NCI-H748 treated with DMSO at 0.1 percent for 48 hours (cell line): ENCODE results near the gene USP3.

Experiments
- DNase-seq: peaks from one replicate; lab custom pipeline; 2025; lab: John Stamatoyannopoulos, UW

Gene USP3

DNA sequence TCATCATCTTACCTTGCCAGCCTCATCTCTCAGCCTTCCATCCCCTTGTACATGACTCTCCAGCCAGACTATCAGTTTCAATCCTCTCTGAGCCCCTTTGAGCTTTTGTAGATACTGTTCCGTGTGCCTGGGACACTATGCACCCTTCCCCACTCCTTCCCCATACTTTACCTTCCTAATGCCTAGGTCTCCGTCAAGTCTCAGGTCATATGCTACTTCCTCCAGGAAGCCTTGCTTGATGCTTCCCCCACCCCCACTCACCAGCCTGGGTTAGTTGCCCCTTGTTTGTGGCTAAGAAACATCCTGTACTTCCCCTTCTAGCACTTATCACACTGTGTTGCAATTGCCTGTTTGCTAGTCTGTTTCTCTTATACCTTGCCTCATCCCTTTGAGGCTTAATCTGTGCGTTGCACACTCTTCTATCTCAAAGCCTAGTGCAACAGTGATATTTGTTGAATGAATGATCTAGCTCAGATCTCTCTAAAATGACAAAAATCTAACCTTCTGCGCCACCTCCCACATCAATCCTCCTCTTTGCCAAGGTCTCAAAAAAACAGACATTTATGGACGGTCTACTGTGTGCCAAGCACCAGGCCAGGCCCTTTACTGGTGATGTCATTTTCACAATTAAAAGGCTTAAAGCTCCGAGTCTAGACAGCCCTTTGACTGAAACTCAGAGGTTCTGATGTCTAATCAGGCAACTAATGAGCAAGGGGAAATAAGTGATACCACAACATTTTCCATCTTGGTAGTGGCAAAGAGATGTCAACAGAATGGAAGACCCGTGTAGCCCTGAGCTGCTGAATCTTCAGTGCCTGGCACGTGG lies 6.5 kb upstream of the USP3 start:
- no peak for DNase-seq

DNA sequence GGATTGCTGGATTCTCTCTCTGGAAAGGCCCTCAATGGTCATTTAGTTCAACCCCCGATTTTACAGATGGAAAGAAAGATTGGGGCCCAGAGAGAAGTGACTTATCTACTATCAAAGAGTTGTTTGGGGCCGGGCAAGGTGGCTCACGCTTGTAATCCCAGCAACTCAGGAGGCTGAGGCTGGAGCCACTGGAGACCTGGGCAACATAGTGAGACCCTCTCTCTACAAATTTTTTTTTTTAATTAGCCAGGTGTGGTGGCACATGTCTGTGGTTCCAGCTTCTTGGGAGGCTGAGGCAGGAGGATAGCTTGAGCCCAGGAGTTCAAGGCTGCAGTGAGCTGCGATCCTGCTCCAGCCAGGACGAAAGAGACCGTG lies 5.2 kb upstream of the USP3 start:
- no peak for DNase-seq

DNA sequence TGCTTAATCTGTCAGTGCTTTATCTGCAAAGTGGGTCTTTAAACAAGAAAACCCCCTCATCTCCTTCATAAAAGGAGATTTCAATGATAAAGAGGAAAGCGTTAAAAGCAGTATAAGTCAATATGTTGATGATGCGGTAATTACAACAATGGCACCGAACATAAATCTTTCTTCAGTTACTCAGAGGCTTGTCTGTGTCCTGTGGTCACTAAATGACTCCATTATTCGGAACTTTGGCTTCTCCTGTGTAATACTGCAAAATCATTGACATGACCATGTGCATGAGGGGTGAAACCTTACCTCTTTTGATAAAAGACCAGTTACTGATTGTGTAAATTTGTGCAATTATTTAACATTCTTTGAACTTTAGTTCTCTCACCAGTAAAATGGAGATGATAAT lies 4.8 kb upstream of the USP3 start:
- no peak for DNase-seq

DNA sequence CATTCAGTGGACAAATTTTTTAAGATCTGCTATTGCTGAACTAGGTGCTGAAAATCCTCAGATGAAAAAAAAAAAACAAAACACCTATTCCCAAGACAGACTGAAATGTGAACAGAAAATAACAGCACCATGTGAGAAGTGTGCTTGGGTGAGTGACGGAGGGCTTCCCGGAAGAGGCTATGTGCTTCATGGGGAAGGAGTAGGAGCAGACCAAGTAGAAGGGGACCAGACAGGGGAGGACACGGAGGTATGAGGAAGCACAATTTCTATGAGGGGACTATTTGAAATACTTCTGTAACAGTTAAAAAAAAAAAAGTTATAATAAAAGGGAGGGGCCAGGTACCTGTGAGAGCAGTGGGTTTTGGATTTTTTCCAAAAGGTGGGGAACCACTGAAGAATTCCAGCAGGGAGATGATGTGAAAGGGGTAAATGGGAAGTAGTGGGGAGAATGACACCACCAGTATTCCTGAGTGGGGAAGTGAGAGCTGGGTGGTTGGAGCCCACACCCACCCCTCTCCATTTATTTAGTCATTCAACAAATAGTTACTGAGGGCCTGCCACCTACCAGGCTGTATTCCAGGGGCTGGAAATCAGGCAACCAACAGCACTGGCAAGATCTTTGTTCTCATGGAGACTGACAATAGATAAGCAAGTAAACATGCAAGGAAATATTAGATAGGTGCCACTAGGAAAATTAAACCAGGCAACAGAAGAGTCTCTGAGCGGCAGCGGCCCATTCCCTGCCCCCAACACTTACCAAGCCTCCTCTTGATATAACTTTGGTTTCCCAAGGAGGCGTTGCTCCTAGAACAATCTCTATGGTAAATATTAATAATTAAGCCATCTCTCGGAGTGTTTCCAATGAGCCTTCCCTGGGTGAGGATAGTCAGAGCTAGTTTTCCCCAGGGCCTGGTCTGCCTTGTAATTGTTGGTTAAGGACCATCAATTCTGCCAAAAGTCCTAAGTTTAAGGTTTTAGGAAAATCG lies 3.8 kb upstream of the USP3 start:
- DNase-seq = no peak

DNA sequence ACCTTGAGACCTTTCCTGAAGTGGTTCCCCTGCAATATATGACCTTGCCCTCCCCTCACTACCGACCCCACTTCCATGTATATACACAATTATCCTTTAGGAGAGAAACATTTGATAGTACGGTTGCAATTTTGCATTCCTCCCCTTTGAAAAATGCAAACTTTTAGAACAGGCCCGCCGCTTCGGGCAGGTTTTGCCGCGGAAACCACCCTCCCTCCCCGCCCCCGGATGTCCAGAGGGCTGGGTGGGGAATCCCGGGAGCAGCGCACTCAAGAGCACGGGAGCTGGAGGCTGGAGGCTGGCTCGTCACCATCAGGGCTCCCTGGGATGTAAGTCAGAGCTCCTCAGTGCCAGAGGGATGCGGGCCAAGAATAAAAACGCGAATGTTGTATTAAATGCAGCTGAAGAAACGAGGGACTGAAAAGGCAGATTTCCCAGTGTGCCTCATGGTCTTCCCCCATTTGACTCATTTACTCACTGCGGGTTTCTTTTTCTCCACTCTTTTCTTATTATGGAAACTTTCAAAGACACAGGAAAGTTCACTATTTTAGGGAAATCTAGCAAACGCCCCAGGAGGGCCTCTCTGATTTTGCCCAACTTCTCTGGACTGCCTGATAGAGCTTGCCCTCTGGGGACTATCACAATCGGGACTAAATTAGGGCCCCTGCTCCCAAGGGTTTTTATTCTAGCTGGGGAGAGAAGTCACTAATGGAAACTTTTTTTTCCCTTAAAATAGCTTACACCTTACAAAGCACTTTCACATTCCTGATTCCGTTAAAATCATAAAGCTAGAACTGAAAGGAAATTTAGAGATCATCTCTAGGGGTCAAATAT lies 2.9 kb upstream of the USP3 start:
- DNase-seq = no peak

DNA sequence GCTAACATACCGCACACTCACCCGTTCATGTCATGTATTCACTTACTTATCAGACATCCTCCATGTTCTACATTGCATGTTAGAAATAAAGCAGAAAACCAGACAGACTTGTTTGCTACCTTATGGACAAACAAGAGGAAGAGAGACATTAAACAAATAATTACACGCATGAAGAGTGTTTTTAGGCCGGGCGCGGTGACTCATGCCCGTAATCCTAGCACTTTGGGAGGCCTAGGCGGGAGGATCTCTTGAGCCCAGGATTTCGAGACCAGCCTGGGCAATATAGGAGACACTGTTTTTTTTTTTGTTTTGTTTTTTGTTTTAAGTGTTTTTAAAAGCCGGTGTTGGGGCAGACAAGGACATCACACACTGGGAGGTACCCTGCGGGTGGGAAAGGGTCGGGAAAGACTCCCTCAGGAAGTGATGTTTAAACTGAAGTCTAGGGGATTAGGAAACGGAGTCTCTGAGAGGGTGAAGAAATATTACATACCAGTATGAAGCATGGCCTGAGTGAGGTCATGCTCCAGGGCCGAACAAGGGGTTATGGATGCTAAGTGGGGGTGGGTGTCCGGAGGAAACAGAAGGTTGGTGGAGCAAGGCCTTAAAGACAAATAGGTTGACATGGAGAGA lies 2.1 kb upstream of the USP3 start:
- peak; percentile 17 for DNase-seq

DNA sequence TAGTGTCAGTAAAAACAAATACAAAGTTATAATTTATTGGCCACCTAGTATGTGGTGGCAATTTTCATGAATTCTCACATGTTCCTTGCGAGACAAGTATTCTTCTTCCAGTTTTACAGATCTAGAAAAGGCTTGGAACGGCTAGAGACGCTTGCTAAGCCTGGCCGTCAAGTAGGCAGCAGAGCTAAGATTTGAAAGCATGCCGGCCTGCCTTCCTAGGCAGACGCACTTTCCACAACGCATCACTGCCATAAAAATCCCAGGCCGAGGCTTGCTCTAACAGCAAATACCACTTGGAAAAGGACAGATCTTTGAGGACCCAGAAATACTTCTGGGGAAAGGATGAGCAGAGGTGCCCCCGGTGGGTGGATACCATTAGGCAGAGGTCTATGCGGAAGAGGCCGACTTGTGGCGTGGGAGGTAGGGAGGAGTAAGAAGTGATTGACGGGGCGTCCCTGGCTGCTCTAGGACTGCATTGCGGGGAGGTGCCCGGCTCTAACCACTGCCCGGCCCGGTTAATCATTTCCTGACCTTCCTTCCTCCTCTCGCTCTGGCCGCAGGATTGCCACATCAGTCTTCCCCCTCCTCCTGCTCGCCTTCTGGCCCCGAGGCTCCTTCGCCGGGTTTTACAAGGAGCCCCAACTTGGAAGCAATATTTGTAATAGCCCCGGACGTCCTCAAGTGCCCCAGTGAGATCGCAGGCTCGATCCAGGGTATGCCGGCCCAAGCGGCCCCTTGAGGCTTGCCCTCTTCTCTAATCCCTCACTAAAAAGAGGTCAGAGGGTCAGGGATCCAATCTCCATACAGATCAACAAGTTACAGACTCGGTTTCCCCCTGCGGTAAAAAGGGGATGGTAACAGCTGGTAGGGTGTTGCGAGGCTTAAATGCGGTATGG lies 1.3 kb upstream of the USP3 start:
- no peak for DNase-seq

DNA sequence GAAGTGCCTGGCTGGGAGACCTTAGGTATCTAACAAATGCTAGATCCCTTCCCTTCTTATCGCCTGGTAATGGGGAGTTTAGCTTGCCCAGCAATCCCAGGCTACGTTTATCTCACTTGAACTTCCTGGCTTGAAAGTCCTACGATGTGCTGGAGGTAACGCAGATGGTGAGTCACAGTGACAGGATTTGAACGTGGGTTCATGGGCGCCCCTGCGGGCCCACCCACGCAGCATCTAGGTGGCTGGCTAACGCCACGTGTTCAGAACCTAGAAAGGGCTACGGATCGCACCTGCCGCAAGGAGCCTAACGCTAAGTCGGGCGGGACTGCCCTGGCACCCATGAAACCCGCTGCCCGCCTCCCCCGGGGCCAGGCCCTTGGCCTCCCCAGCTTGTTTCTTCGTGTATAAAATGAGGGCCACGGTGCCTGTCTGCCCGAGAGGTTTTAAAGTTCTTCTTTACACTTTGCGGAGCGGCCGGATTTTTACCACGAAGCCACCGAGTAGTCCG lies 600 bp upstream of the USP3 start:
- no peak for DNase-seq

DNA sequence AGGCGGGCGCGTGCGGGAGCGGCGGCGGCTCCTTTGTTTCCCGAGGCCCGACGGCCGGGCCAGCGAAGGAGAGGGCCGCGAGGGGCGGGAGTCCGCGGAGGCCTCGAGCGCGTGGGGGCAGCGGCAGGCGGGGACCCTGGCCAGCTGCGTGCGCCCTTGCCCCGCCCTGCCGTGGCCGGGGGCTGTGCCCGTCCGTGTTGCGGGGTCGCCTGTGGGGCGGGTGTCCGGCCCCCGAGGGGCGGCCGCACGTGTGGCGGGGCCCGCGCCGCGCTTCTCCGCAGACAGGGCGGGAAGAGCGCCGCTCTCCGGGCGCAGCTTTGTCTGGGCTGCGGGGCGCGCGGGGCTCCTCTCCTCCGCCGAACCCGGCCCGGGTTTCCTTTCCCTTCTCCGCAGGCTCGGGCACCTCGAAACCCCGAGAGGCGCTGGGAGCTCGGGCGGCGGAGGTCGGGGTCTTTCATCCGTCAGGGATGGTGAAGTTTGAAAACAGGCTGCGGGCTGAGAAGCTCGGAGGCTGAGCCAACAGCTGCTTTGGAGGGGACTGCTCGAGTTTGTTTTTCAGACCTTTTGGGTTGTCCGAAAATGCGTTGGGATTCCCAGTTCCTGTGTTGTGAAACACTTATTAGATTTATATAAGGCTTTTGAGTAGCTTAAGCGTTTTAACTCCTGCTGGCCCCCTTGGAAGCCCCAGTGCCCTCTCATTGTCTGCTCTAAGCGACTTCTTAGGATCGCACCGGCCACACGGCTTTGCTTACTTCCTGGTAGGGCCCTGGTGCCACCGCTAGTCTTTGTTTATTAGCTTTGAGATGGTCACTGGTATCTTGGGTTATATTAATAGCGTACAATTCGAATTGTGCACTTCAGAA lies 817 bp downstream of the USP3 start:
- DNase-seq = peak; percentile 26

DNA sequence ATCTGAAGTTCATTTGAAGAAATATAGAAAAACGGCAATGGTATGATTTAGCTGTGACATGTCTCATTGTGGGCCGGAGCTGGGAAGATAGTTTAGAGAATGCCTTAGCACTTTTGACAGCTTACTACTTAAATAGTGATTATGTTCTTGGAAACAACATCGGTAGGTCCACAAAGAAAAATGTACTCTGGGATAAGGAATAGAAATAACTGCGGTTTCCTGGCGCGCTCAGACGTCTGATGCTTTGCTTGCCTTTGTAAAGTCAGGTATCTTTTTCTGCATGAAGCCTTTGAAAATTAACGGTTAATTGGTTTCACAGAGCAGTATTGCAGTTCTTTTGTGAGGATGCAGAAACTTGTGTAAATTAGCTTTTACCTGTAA lies 1.4 kb downstream of the USP3 start:
- DNase-seq = no peak

DNA sequence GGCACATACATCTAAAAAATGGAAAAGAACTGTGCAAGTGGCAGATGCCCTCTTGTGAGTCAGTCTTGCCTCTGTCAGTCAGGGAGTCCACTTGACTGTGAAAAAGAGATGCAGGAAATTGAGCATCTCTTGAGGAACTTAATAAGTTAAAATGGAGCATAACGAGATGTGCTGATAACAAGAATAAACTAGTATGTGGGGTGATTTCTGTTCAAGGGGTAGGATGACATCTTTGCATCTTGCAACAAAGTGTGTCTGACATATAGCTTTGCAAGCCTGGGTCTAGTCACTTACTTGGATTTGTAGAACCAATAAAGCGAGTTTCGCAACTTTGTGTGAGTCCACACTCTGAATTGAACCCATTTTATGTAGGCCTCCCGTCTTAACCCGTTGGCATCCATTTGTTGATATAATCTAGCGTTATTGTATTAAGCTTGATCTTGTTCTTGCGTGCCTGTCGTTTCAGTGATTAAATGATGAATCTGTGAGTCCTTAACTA lies 2.2 kb downstream of the USP3 start:
- DNase-seq = no peak

DNA sequence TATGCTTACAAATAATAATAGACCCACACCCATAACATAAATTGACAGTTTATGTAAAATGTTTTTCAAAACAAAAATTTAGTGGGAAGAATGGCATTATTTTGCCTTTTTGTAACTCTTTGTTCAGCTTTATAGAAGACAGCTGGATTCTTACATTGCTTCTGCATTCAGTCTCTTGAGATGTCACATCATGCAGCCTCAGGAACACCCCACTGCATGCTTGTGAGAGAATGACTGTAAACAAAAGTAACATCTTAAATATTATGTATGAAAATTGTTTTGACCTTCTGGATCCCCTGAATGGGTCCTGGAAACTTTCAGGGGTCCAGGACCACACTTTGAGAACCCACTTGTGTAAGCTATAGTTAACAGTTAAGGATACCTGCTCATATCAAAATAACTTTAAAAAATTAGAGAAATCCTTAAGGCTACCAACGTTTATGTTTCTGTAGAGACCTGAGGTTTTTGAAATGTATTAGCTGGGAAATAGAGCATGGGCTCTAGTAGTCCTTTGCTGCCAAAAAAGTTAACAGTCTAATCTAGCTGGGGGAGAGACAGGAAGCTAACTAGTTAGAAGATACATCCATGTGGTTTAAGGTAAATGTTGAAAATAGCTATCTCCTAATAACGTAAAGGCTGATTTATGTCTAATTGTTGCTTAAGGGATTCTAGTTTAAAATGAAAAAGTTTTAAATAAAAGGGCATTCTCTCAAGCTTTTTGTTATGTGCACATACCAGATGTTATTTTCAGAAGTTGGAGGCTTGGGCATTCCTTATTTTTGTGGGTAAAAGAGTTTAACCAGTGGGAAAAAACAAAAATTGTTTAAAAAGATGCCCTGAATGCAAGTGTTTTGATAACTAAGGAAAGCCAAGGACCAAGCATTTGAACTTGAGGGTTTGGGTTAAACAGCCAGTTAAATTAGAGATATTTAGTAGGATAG lies 3.8 kb downstream of the USP3 start:
- no peak for DNase-seq

DNA sequence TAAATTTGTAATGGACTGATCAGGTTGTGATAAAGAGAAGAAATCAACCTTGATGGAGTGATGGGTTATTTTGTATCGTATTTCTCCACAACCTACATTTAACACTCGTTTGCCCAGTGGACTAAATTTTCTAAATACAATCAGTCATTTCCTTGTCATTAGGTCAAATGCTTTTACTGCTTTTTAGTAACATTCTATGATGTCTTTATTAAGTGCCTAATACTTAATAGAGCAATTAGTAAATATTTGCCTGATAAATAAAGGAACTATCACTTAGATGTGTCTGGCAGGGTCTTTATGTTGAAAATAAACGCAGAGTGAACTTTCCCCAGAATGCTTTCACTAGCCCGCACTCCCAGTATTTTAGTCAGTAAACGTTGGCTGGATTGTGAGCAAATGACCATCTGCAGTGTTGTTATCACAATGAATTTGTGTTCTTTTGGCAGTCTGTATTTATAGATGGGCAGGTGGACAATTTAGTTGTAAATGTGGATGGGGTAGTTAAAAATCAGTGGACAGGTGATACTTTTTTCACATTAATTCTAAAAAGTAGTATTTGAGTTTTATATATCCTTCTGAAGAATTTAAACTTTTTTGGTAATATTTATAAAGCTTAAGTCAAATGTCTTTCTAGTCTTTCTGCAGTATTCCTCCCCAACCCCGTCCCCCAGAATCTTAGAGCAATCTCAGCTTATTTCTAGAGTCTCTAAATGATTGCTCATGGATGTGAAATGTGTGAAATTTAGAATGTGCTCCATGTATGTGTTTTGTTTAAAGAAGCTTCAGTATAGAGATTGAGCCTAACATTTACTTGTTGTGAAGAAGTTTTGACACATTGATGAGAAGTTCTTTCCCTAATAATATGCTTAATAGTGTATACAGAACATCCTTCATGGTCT lies 4.9 kb downstream of the USP3 start:
- DNase-seq = no peak

DNA sequence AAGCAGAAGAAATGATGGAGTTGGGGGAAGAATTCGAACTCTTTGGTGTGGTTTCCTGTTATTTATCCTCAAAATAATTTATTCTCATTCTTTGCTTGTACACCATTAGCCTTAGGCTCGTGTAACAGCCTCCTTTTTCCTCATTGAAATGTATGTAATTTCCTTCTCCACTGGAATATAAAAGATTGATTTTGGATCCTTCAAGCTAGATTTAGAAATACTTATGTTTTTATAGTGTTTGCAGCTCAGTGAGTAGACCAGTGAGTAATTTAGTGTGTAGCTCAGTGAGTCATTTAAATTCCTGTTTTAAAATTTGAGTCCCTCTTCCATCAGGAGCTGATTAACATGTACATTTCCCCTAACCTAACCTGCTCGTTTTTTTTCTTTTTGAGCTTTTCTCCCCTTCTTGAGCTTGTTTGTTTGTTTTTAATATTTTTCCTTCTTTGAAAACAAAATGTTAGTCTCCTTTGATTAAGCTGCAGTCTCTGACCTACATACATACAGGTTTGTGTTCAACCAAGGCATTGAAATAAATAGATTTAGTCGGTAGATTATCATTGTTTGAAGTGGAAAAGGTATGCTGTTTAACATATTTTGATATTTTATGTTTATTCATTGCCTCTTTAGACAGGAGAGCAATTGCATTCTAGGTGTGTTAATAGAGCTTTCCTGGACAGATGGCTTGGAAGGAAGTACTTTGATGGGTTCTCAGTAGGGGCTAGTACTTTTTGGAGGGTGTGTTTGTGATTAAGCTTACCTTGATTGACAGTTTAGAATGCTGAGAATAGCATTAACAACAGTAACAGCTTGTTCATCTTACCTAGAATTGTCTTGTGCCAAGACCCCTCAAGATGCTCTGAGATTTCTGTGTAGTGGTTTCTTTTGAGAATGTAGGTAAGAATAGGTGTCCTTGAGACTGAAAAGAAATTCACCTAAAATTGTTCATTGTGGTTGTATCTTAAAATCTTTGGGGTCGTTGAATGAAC lies 5.9 kb downstream of the USP3 start:
- no peak for DNase-seq

DNA sequence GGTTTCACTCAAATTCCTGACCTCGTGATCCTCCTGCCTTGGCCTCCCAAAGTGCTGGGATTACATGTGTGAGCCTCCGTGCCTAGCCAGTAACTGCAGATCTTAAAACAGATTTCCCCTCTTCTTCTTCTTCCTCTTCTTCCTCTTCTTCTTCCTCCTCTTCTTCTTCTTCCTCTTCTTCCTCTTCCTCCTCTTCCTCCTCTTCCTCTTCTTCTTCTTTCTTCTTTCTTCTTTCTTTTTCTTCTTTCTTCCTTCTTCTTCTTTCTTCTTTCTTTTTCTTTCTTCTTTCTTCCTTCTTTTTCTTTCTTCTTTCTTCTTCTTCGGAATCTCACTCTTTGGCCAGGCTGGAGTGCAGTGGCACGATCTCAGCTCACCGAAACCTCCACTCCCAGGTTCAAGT lies 7.8 kb downstream of the USP3 start:
- no peak for DNase-seq

DNA sequence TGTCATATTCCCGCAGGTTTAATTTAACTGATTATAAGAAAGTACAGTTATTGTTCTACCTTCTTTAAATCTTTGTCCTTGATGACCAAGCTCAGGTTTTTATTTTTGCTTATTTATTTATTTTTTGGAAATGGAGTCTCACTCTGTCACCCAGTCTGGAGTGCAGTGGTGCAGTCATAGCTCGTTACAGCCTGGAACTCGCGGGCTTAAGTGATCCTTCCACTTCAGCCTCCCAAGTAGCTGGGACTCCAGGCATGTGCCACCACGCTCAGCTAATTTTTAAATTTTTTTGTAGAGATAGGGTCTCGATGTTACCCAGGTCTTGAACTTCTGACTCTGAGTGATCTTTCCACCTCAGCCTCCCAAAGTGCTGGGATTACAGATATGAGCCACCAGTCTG lies 8.9 kb downstream of the USP3 start:
- DNase-seq = no peak
